Measurements from ENCODE around the gene PDE4D.

GRCh38 chr5:59721741-59722140 lies 171.8 kb downstream of the PDE4D start:
- no peak for TF ChIP-seq POLR2A (IDR thresholded peaks at IDR 0.05; ENCODE audit: low read depth, low read length)
- TF ChIP-seq POLR2AphosphoS5 (IDR thresholded peaks at IDR 0.05; ENCODE audit: low read depth, low read length) = no peak
- TF ChIP-seq TAF1 (IDR thresholded peaks at IDR 0.05; ENCODE audit: low read depth, low read length) = no peak
